Neural progenitor cell (in vitro differentiated cells): ENCODE measurements around the gene NOM1. TPM values are rescaled to one million over a fixed set of nuclear protein-coding genes. Genes with fewer than 3 reads are reported as not detected.
A peak's percentile ranks its signal among the peaks of the same experiment; 100 is the strongest.

Experiments
- DNase-seq: peaks from one replicate; pipeline ENCODE4 v3.0.0-alpha.2; 2016; ENCODE audit warnings: low spot score
- H2AFZ ChIP-seq: fragments of 200-600 bp; sonication (generic); replicated peaks from 2 replicates; pipeline ENCODE4 v1.6.1; 2016; ENCODE audit warnings: antibody characterized with exemption
- H3F3A ChIP-seq: fragments of 200-600 bp; sonication (generic); 2 replicates; pipeline ENCODE4 v1.6.1; 2016; ENCODE audit warnings: antibody characterized with exemption, low read depth
- H3K27ac ChIP-seq: fragments of 200-600 bp; sonication (generic); 2 replicates; pipeline ENCODE4 v1.5.1; 2016; ENCODE audit warnings: mild to moderate bottlenecking
- H3K27me3 ChIP-seq: fragments of 200-600 bp; sonication (generic); 2 replicates; pipeline ENCODE4 v1.6.1; 2016; ENCODE audit warnings: mild to moderate bottlenecking, moderate library complexity
- H3K36me3 ChIP-seq: fragments of 200-600 bp; sonication (generic); 2 replicates; pipeline ENCODE4 v1.5.1; 2016
- H3K4me1 ChIP-seq: fragments of 200-600 bp; sonication (generic); 2 replicates; pipeline ENCODE4 v1.6.1; 2016; ENCODE audit warnings: mixed run types
- H3K4me2 ChIP-seq: fragments of 200-600 bp; sonication (generic); 2 replicates; pipeline ENCODE4 v1.6.1; 2016
- H3K4me3 ChIP-seq: fragments of 200-600 bp; sonication (generic); 2 replicates; pipeline ENCODE4 v1.5.1; 2016
- H3K79me2 ChIP-seq: fragments of 200-600 bp; sonication (generic); 2 replicates; pipeline ENCODE4 v1.6.1; 2016; ENCODE audit warnings: low read depth
- H3K9ac ChIP-seq: fragments of 200-600 bp; sonication (generic); 2 replicates; pipeline ENCODE4 v1.6.1; 2016
- H3K9me3 ChIP-seq: fragments of 200-600 bp; sonication (generic); 2 replicates; pipeline ENCODE4 v1.5.1; 2016; ENCODE audit warnings: low read depth
- H4K20me1 ChIP-seq: fragments of 200-600 bp; sonication (generic); 2 replicates; pipeline ENCODE4 v1.6.1; 2016; ENCODE audit warnings: low read depth
- H3K27ac Mint-ChIP-seq: 3 replicates; pipeline ENCODE4 v1.8.0; 2021; ENCODE audit warnings: mixed read lengths
- H3K27me3 Mint-ChIP-seq: 2 replicates; pipeline ENCODE4 v1.8.0; 2022; ENCODE audit warnings: low read depth, mild to moderate bottlenecking, inconsistent platforms, moderate library complexity, mixed read lengths; ENCODE audit not compliant: insufficient read depth
- H3K36me3 Mint-ChIP-seq: 3 replicates; pipeline ENCODE4 v1.8.0; 2021; ENCODE audit warnings: mixed read lengths
- H3K4me1 Mint-ChIP-seq: 3 replicates; pipeline ENCODE4 v1.8.0; 2021; ENCODE audit warnings: mixed read lengths
- H3K4me3 Mint-ChIP-seq: 3 replicates; pipeline ENCODE4 v1.8.0; 2021; ENCODE audit warnings: mild to moderate bottlenecking, moderate library complexity, mixed read lengths
- H3K9me3 Mint-ChIP-seq: 3 replicates; pipeline ENCODE4 v1.8.0; 2020; ENCODE audit warnings: mixed read lengths
- EZH2 ChIP-seq: fragments of 200-600 bp; sonication (generic); IDR thresholded peaks from 2 replicates; pipeline ENCODE4 v1.6.1; 2017; ENCODE audit warnings: antibody characterized with exemption, mild to moderate bottlenecking, moderate library complexity
- EZH2phosphoT487 ChIP-seq: fragments of 200-600 bp; sonication (generic); IDR thresholded peaks from 2 replicates; pipeline ENCODE4 v1.6.1; 2017; ENCODE audit warnings: antibody characterized with exemption
- total RNA-seq: library from RNA; depleted of rRNA; stranded (reverse); fragments of >200 nt; gene quantifications from 2 replicates; pipeline ENCODE4 v1.2.3, GENCODE V29; 2015; ENCODE audit warnings: low replicate concordance
- TF ChIP-seq, protein P1 (sequence below): fragments of 200-600 bp; sonication (generic); IDR thresholded peaks from 2 replicates; pipeline ENCODE4 v1.5.1; 2017; ENCODE audit warnings: antibody characterized with exemption, mild to moderate bottlenecking

The NOM1 gene
- total RNA-seq, 1 donor from 2014 or later: 10.9 TPM

DNA sequence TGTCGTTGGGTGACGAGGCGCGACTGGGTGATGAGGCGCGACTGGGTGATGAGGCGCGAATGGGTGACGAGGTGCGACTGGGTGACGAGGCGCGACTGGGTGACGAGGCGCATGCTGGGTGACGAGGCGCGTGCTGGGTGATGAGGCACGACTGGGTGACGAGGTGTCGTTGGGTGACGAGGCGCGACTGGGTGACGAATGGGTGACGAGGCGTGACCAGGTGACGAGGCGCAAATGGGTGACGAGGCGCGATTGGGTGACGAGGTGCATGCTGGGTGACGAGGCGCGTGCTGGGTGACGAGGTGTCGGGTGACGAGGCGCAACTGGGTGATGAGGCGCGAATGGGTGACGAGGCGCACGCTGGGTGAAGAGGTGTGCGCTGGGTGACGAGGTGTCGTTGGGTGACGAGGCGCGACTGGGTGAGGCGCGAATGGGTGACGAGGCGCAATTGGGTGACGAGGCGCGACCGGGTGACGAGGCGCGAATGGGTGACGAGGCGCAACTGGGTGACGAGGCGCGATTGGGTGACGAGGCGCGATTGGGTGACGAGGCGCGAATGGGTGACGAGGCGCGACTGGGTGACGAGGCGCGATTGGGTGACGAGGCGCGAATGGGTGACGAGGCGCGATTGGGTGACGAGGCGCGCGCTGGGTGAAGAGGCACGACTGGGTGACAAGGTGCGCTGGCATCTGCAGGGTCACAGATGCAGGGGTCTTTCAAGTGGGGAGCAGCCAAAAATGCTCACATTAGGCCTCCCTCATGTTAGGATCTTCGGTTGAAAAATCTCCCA, 7.9 kb upstream of the NOM1 start:
- Histone ChIP-seq H3K79me2 (no peaks in the 10 kb centered on the region), H3K4me3 (no peak overlapping the region), H2AFZ (no peak overlapping the region), H3F3A (no peaks in the 10 kb centered on the region), H3K4me1 (no peaks in the 10 kb centered on the region), H3K36me3 (no peaks in the 10 kb centered on the region), H3K9ac (no peak overlapping the region), H3K9me3 (no peaks in the 10 kb centered on the region), H3K27ac (no peak overlapping the region), H3K4me2 (no peak overlapping the region), H3K27me3 (no peaks in the 10 kb centered on the region), H4K20me1 (no peaks in the 10 kb centered on the region)
- peak overlapping the region; percentile 66 for H3K4me3 Mint-ChIP-seq
- H3K27ac Mint-ChIP-seq: no peak overlapping the region
- peaks cover 2% of the 10 kb centered on the region for H3K4me1 Mint-ChIP-seq
- H3K36me3 Mint-ChIP-seq: no peaks in the 10 kb centered on the region
- peaks cover 15% of the 10 kb centered on the region for H3K27me3 Mint-ChIP-seq
- TF ChIP-seq, protein P1, sequence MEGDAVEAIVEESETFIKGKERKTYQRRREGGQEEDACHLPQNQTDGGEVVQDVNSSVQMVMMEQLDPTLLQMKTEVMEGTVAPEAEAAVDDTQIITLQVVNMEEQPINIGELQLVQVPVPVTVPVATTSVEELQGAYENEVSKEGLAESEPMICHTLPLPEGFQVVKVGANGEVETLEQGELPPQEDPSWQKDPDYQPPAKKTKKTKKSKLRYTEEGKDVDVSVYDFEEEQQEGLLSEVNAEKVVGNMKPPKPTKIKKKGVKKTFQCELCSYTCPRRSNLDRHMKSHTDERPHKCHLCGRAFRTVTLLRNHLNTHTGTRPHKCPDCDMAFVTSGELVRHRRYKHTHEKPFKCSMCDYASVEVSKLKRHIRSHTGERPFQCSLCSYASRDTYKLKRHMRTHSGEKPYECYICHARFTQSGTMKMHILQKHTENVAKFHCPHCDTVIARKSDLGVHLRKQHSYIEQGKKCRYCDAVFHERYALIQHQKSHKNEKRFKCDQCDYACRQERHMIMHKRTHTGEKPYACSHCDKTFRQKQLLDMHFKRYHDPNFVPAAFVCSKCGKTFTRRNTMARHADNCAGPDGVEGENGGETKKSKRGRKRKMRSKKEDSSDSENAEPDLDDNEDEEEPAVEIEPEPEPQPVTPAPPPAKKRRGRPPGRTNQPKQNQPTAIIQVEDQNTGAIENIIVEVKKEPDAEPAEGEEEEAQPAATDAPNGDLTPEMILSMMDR: no peak
- no peak for TF ChIP-seq EZH2
- no peak for TF ChIP-seq EZH2phosphoT487
- DNase-seq: no peak
- H3K9me3 Mint-ChIP-seq: peaks cover 17% of the 10 kb centered on the region

- Histone ChIP-seq H3F3A (no peaks in the 10 kb centered on the region), H3K9ac (no peak overlapping the region), H3K9me3 (no peaks in the 10 kb centered on the region), H3K27me3 (no peaks in the 10 kb centered on the region), H3K27ac (no peak overlapping the region), H4K20me1 (no peaks in the 10 kb centered on the region), H3K4me1 (no peaks in the 10 kb centered on the region), H3K36me3 (no peaks in the 10 kb centered on the region), H3K4me3 (no peak overlapping the region), H3K79me2 (no peaks in the 10 kb centered on the region), H2AFZ (no peak overlapping the region), H3K4me2 (no peak overlapping the region)
- Mint-ChIP-seq H3K27ac (no peak overlapping the region), H3K4me3 (no peak overlapping the region), H3K4me1 (peaks cover 2% of the 10 kb centered on the region), H3K36me3 (no peaks in the 10 kb centered on the region), H3K27me3 (peaks cover 16% of the 10 kb centered on the region), H3K9me3 (peaks cover 17% of the 10 kb centered on the region)
- DNase-seq: no peak
- no peak for TF ChIP-seq EZH2
- no peak for TF ChIP-seq EZH2phosphoT487
- TF ChIP-seq, protein P1: no peak
These were observed 6.8 kb upstream of the NOM1 start for GRCh38 chr7:156942708-156943090.

- H3K27ac Mint-ChIP-seq: no peak overlapping the region
- no peak overlapping the region for H3K4me3 Mint-ChIP-seq
- no peaks in the 10 kb centered on the region for H3K79me2 ChIP-seq
- peaks cover 17% of the 10 kb centered on the region for H3K9me3 Mint-ChIP-seq
- peak overlapping the region; percentile 50 for H2AFZ ChIP-seq
- no peak overlapping the region for H3K4me2 ChIP-seq
- H3K4me1 Mint-ChIP-seq: peaks cover 2% of the 10 kb centered on the region
- no peak for TF ChIP-seq EZH2phosphoT487
- TF ChIP-seq, protein P1: no peak
- no peak for TF ChIP-seq EZH2
- DNase-seq: no peak
- H3K27me3 Mint-ChIP-seq: peaks cover 13% of the 10 kb centered on the region
- H3K36me3 Mint-ChIP-seq: no peaks in the 10 kb centered on the region
- H3K9ac ChIP-seq: no peak overlapping the region
- no peaks in the 10 kb centered on the region for H3K9me3 ChIP-seq
- no peak overlapping the region for H3K4me3 ChIP-seq
- H3K4me1 ChIP-seq: no peaks in the 10 kb centered on the region
- no peaks in the 10 kb centered on the region for H4K20me1 ChIP-seq
- no peaks in the 10 kb centered on the region for H3K27me3 ChIP-seq
- H3F3A ChIP-seq: no peaks in the 10 kb centered on the region
- H3K36me3 ChIP-seq: no peaks in the 10 kb centered on the region
- no peak overlapping the region for H3K27ac ChIP-seq
These were observed 6.1 kb upstream of the NOM1 start for GRCh38 chr7:156943091-156944041.
